Endodermal cell (in vitro differentiated cells): ENCODE measurements around the gene COL26A1. TPM values are rescaled to one million over a fixed set of nuclear protein-coding genes. Genes with fewer than 3 reads are reported as not detected.

ENCODE experiments used
- DNase-seq: peaks from one replicate; pipeline ENCODE4 v3.0.0-alpha.2; 2017
- H3K27ac ChIP-seq: 2 replicates; pipeline ENCODE4 v1.5.1; 2013; ENCODE audit warnings: mild to moderate bottlenecking, low read depth, low read length, moderate library complexity
- H3K27me3 ChIP-seq: 2 replicates; pipeline ENCODE4 v1.6.1; 2013; ENCODE audit warnings: mild to moderate bottlenecking, low read length, moderate library complexity; ENCODE audit not compliant: insufficient read depth, control insufficient read depth, poor library complexity, severe bottlenecking
- H3K36me3 ChIP-seq: 2 replicates; pipeline ENCODE4 v1.7.0; 2013; ENCODE audit warnings: mild to moderate bottlenecking, low read length, moderate library complexity; ENCODE audit not compliant: control insufficient read depth, insufficient read depth
- H3K4me1 ChIP-seq: one replicate; pipeline ENCODE4 v1.7.0; 2013; ENCODE audit warnings: low read length; ENCODE audit not compliant: control insufficient read depth, insufficient read depth
- H3K4me3 ChIP-seq: 2 replicates; pipeline ENCODE4 v1.5.1; 2013; ENCODE audit warnings: mild to moderate bottlenecking, low read length, moderate library complexity
- H3K9ac ChIP-seq: 2 replicates; pipeline ENCODE4 v1.6.1; 2013; ENCODE audit warnings: mild to moderate bottlenecking, low read length, moderate library complexity; ENCODE audit not compliant: poor library complexity, severe bottlenecking; ENCODE audit errors: extremely low read depth
- H3K9me3 ChIP-seq: 2 replicates; pipeline ENCODE4 v1.6.1; 2013; ENCODE audit warnings: mild to moderate bottlenecking, low read length, moderate library complexity; ENCODE audit not compliant: control insufficient read depth
- H3K27ac Mint-ChIP-seq: 2 replicates; pipeline ENCODE4 v1.8.0; 2020; ENCODE audit warnings: mixed read lengths
- H3K27me3 Mint-ChIP-seq: 2 replicates; pipeline ENCODE4 v1.8.0; 2021; ENCODE audit warnings: mild to moderate bottlenecking, mixed read lengths; ENCODE audit not compliant: insufficient read depth
- H3K36me3 Mint-ChIP-seq: 2 replicates; pipeline ENCODE4 v1.8.0; 2020; ENCODE audit warnings: low read depth, mixed read lengths
- H3K4me1 Mint-ChIP-seq: 2 replicates; pipeline ENCODE4 v1.8.0; 2020; ENCODE audit warnings: mixed read lengths
- H3K4me3 Mint-ChIP-seq: 2 replicates; pipeline ENCODE4 v1.8.0; 2020; ENCODE audit warnings: mild to moderate bottlenecking, moderate library complexity, mixed read lengths
- H3K9me3 Mint-ChIP-seq: 2 replicates; pipeline ENCODE4 v1.8.0; 2020; ENCODE audit warnings: mild to moderate bottlenecking, mixed read lengths
- WGBS, 2 experiments: methylation state at CpG; one replicate each; pipeline versions ENCODE4 v1.1.5 to v1.1.7; 2013; ENCODE audit warnings: missing lambda C conversion rate in 2 of 2, mixed read lengths in 1 of 2; ENCODE audit not compliant: insufficient coverage in 1 of 2, insufficient read length in 1 of 2; 5-methylcytosine and 5-hydroxymethylcytosine counted together
- total RNA-seq, 2 donors: library from RNA; stranded (reverse); fragmentation: NEBNext Ultra II Directional in 1 of 2; extraction: Animal tissue kit (Norgen Biotek cat#: 25700) in 1 of 2; gene quantifications; 2 replicates in 1 of 2; 3 replicates in 1 of 2; pipeline ENCODE4 v1.2.1, GENCODE V29; 2021
- TF ChIP-seq, protein P1 (sequence below): fragments of 200-600 bp; sonication (generic); conservative IDR thresholded peaks from 2 replicates; pipeline ENCODE4 v1.5.0; 2021; ENCODE audit warnings: antibody characterized with exemption, mild to moderate bottlenecking

Gene COL26A1
- total RNA-seq, 2 donors from 2014 or later = 41.2 to 47.0 TPM

DNA sequence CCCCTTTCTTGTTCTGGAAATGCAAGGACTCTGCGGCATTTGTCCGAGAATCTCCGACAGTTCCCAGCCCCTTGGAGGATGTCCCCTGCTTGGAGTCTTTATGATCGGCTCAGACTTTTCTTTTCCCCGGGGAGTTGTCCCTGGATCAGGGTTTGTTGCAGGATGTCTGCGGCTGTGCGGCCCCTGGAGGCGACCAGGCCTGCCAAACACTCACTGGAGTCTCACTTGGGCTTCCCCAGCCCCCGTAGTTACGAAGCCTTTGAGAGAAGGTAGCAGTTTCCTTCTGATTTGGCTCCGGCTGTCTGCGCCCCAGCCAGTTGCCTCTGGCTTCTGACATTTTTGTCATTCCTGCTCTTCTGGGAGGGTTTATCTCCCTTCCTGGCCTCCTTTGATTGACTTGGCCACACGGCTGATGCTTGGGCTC, 16.1 kb downstream of the COL26A1 start:
- no peaks in the 10 kb centered on the region for H3K27me3 ChIP-seq
- TF ChIP-seq, protein P1, sequence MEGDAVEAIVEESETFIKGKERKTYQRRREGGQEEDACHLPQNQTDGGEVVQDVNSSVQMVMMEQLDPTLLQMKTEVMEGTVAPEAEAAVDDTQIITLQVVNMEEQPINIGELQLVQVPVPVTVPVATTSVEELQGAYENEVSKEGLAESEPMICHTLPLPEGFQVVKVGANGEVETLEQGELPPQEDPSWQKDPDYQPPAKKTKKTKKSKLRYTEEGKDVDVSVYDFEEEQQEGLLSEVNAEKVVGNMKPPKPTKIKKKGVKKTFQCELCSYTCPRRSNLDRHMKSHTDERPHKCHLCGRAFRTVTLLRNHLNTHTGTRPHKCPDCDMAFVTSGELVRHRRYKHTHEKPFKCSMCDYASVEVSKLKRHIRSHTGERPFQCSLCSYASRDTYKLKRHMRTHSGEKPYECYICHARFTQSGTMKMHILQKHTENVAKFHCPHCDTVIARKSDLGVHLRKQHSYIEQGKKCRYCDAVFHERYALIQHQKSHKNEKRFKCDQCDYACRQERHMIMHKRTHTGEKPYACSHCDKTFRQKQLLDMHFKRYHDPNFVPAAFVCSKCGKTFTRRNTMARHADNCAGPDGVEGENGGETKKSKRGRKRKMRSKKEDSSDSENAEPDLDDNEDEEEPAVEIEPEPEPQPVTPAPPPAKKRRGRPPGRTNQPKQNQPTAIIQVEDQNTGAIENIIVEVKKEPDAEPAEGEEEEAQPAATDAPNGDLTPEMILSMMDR = no peak
- Mint-ChIP-seq H3K27ac (peak overlapping the region; percentile 73), H3K36me3 (peaks cover 35% of the 10 kb centered on the region), H3K9me3 (peaks cover 18% of the 10 kb centered on the region), H3K4me3 (no peak overlapping the region), H3K4me1 (peaks cover 6% of the 10 kb centered on the region), H3K27me3 (no peaks in the 10 kb centered on the region)
- WGBS, 2 experiments = 37 to 69% methylated on average over 12 to 13 of the region's 13 CpGs
- H3K4me3 ChIP-seq = no peak overlapping the region
- DNase-seq = peak; percentile 84
- H3K4me1 ChIP-seq = peaks cover 5% of the 10 kb centered on the region
- H3K36me3 ChIP-seq = peaks cover 6% of the 10 kb centered on the region
- peaks cover 18% of the 10 kb centered on the region for H3K9me3 ChIP-seq
- H3K27ac ChIP-seq = peak overlapping the region; percentile 75
- peak overlapping the region; percentile 21 for H3K9ac ChIP-seq

DNA sequence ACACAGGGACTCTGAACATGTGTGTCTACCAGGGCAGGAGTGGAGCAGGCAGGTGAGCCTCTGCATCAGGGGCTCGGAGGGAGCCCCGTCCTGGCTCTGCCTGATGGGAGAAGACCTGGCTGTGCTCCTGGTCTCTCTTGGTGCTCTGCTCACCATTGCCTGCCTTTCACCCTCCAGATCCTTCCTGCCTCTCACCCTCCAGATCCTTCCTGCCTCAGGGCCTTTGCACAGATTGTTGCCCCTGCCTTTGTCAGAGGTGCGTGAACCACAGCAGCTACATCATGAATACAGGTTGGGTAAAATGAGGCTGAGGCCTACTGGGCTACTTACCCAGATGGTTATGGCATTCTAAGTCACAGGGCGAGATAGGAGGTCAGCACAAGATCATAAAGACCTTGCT, 16.6 kb downstream of the COL26A1 start:
- Mint-ChIP-seq H3K4me1 (peaks cover 4% of the 10 kb centered on the region), H3K27ac (peak overlapping the region; percentile 73), H3K4me3 (no peak overlapping the region), H3K27me3 (no peaks in the 10 kb centered on the region), H3K9me3 (peaks cover 18% of the 10 kb centered on the region), H3K36me3 (peaks cover 35% of the 10 kb centered on the region)
- TF ChIP-seq, protein P1 = no peak
- H3K4me1 ChIP-seq = peaks cover 5% of the 10 kb centered on the region
- no peak overlapping the region for H3K4me3 ChIP-seq
- DNase-seq = no peak
- peaks cover 6% of the 10 kb centered on the region for H3K36me3 ChIP-seq
- H3K27me3 ChIP-seq = no peaks in the 10 kb centered on the region
- no peak overlapping the region for H3K9ac ChIP-seq
- H3K9me3 ChIP-seq = peaks cover 18% of the 10 kb centered on the region
- WGBS, 2 experiments = 95 to 97% methylated on average over 4 of the region's 4 CpGs
- peak overlapping the region; percentile 75 for H3K27ac ChIP-seq

DNA sequence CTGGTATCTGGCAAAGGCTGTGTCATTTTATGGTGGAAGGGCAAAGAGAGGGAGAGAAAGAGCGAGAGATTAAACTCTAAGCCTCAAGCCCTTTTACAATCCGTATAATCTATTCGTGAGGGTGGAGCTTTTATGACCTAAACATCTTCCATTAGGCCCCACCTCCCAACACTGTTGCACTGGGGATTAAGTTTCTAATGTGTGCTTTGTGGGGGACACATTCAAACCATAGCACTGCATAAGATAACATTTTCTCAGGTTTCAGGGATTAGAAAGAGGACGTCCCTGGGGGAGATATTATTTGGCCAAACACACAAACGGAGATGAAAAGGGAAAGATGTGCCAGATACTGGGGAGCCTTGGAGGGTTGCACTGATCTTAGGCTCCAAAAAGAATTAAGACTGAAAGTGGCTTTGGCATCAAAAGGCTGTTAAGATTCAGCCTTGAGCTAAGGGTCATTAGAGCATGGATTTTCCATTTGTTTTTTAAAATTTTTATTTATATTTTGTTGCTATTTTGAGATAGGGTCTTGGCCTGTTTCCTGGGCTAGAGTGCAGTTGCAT, 19.0 kb downstream of the COL26A1 start:
- peaks cover 35% of the 10 kb centered on the region for H3K36me3 Mint-ChIP-seq
- H3K9me3 Mint-ChIP-seq = peaks cover 18% of the 10 kb centered on the region
- H3K4me1 Mint-ChIP-seq = peaks cover 5% of the 10 kb centered on the region
- H3K36me3 ChIP-seq = peaks cover 6% of the 10 kb centered on the region
- no peaks in the 10 kb centered on the region for H3K27me3 ChIP-seq
- peaks cover 18% of the 10 kb centered on the region for H3K9me3 ChIP-seq
- no peaks in the 10 kb centered on the region for H3K27me3 Mint-ChIP-seq
- 50 to 73% methylated on average over 2 to 3 of the region's 5 CpGs for WGBS, 2 experiments
- DNase-seq = no peak
- H3K27ac ChIP-seq = no peak overlapping the region
- peaks cover 5% of the 10 kb centered on the region for H3K4me1 ChIP-seq
- no peak overlapping the region for H3K9ac ChIP-seq
- no peak overlapping the region for H3K27ac Mint-ChIP-seq
- H3K4me3 Mint-ChIP-seq = no peak overlapping the region
- TF ChIP-seq, protein P1 = no peak
- no peak overlapping the region for H3K4me3 ChIP-seq
